Fibroblast of skin of left quadriceps (primary cell): Measurements from ENCODE around the gene SLC47A2.
A peak's percentile ranks its signal among the peaks of the same experiment; 100 is the strongest.
"Not testable (repeated sequence)": the region's sequence is repeated elsewhere in the genome, so short reads cannot be mapped to it uniquely, and the experiment has no call there.

Experiments
- DNase-seq, 2 experiments: peaks; one replicate each; pipeline ENCODE4 v3.0.0-alpha.2; 2013; ENCODE audit warnings: low read depth in 2 of 2

Gene SLC47A2, protein sequence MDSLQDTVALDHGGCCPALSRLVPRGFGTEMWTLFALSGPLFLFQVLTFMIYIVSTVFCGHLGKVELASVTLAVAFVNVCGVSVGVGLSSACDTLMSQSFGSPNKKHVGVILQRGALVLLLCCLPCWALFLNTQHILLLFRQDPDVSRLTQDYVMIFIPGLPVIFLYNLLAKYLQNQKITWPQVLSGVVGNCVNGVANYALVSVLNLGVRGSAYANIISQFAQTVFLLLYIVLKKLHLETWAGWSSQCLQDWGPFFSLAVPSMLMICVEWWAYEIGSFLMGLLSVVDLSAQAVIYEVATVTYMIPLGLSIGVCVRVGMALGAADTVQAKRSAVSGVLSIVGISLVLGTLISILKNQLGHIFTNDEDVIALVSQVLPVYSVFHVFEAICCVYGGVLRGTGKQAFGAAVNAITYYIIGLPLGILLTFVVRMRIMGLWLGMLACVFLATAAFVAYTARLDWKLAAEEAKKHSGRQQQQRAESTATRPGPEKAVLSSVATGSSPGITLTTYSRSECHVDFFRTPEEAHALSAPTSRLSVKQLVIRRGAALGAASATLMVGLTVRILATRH

DNA sequence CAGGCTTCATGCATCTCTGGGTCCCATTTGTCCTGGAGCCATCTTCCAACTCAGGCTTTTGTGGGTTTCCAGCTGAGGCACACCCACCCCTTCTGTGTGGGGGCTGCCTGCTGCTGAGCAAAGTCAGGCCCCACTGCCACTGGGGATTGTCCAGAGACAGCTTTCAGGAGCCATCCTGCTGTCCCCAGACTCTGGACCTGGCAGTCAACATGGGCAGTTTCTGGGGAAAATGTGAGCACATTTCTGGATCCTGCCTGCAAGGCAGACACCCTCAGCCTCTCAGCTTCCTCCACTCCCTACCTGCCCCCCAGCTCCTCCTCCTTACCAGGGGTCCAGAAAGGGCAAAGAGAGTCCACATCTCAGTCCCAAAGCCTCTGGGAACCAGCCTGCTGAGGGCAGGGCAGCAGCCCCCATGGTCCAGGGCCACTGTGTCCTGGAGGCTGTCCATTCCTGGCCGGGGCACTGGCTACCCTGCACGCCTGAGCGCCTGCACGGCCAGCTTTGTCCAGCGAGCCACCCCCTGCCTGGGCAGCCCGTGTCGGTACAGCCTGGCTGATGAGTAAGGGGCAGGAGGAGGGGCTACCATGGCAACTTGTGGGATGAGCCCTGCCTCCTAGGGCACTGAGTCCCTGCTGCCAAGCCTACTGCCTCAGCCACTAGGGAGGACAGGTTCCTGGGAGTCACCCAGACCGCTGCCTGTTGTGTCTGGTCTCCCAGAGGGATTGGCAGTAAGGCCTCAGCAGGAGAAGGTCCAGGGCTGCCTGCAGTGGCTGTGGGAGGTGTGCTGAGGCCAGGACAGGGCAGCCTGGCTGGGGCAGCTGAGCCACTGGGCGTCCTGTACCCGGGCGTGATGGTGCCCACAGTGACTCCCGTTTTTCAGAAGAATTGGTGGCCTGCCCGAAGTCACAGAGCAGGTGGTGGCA, at the start of gene SLC47A2:
Gene SLC47A2, minus strand, starts transcription at position 477 of the 923 bp plus-strand sequence. Its CDS starts 29 bp downstream, at position 448.
- no peak for DNase-seq

- DNase-seq: no peak
These were observed 49.6 kb upstream of the SLC47A2 start for GRCh38 chr17:19766016-19766415.

- DNase-seq: not testable (repeated sequence)
These were observed 47.6 kb upstream of the SLC47A2 start for GRCh38 chr17:19763991-19764390.

DNA sequence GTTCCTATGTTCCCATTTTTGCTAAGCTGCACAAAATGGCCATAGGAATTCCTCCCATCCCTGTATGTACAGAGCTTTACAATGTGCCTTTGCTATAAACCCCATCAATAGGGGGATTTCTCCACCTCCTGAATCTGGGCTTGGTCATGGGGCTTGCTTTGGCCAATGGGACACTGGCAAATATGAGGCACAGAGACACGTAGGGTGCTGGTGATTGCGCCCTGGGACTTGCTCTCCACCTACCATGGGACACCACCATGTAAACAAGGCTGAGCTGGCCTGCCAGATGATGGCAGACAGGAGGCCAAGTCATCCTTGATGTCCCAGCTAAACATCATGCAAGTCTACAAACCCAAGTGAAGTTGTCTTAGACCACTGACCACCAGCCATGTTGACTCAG, 47.0 kb upstream of the SLC47A2 start:
- no peak for DNase-seq

GRCh38 chr17:19762515-19762961, 46.2 kb upstream of the SLC47A2 start:
- DNase-seq: peak in 1 of 2 experiments; percentile 8

DNA sequence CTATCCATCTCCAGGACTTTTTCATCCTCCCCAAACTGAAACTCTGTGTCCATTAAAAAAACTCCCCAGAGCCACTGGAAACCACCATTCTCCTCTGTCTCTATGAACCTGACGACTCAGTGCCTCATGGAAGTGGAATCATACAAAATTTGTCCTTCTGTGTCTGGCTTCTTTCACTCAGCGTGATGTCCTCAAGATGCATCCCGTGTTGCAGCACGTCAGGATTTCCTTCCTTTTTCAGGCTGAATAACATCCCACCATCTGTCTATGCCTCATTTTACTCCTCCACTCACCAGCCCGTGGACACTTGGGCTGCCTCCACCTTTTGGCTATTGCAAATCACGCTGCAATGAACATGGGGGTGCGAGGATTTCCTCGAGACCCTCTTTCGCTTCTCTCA, 44.4 kb upstream of the SLC47A2 start:
- no peak for DNase-seq

- no peak for DNase-seq
These were observed 43.5 kb upstream of the SLC47A2 start for GRCh38 chr17:19759568-19760549.

GRCh38 chr17:19757536-19758180, 41.3 kb upstream of the SLC47A2 start:
- DNase-seq: no peak

DNA sequence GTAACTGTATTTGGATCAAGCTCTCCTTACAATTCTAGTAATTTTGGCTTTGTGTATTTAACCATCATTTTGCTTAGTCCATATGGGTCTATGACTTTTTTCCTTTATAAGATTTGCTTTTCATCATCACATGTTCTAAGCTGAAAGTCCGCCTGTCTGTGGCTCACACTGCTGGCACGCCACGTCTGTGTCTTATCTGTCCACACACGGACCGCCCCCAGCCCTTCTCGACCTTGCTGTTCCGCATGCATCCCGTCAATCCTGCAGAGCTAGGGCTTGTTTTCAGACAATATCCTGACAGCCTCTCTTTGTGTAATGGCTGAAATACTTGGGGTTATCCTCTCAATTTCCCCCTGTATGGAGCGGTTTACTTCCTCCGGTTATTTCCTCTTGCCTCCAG, 40.2 kb upstream of the SLC47A2 start:
- DNase-seq: no peak

DNA sequence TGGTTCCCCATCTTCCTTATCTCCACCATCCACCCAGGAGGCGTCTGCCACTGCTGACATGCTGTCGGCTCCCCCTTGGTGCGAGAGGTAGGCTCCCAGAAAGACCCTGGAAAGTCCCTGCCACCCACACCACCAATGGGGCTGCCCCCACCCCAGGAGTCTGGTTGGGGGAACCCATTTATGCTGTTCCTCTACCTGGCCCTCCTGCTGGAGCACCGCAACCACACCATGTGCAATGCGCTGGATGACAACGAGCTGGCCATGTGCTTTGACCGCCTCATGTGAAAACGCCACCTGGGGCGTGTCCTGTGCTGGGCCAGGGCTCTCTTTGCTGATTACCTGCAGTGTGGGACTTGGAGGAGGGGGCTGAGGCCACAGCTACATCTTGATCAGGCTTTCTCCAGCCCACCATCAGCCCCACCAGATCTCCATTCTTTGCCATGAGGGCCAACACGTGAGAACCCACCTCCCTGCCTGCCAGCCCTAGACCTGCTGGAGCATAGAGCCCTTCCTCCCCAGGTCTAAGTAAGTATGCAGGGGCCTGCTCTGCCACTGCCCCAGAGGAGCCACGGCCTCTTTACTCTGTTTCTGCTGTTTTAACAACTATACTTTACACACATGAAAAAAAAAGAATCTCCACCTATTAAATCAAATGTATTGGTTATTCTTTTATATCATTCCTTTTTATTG, 39.6 kb upstream of the SLC47A2 start:
- DNase-seq: no peak

- DNase-seq: no peak
These were observed 39.0 kb upstream of the SLC47A2 start for GRCh38 chr17:19755392-19755791.

GRCh38 chr17:19753661-19754463, 37.5 kb upstream of the SLC47A2 start:
- no peak for DNase-seq

- no peak for DNase-seq
These were observed 36.7 kb upstream of the SLC47A2 start for GRCh38 chr17:19753051-19753509.

DNA sequence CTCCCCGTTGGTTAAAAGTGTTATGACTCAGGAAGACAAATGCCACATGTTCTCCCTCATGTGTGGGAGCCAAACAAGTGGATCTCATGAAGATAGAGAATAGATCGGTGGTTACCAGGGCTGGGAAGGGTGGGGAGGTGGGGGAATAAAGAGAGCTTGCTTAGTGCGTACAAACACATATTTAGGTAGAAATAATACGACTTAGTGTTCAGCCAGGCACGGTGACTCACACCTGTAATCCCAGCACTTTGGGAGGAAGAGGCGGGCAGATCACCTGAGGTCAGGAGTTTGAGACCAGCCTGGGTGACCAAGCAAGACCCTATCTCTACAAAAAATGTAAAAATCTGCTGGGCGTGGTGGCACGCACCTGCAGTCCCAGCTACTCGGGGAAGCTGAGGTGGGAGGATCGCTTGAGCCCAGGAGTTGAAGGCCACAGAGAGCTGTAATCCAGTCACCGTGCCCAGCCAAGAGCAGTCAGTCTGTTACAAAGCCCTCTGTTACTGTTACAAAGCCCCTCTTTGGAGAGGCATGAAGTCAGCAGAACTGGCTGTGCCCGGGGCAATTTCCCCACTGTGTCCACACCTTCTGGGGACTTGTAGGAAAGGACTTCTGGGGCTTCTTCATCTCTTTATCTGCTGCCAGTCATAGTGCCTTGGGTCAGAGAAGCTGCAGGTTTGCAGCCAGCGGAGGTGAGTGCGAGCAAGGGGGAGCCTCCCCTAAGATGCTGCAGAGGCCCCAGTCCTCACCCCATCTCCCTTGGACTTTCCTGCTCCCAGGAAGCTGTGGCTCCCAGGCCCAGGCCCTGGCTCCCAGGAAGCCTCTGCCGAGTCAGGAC, 36.0 kb upstream of the SLC47A2 start:
- DNase-seq: no peak

DNA sequence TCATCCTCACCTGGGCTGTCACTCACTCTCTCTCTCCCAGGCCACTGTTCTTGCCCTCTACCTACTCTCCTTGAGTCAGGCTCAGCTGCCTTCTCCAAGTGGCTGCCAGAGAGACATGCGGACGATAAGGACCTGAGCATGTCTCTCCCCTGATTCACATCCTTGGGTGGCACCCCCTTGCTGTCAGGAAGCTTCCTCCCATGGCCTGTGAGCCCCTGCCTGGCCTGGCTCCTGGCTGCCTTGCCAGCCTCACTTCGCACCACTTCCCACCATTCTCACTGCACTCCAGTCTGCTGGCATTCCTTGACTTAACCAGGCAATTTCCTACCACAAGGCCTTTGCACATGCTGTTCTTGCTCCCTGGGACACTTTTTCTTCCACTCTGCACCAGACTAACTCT, 34.5 kb upstream of the SLC47A2 start:
- no peak for DNase-seq

DNA sequence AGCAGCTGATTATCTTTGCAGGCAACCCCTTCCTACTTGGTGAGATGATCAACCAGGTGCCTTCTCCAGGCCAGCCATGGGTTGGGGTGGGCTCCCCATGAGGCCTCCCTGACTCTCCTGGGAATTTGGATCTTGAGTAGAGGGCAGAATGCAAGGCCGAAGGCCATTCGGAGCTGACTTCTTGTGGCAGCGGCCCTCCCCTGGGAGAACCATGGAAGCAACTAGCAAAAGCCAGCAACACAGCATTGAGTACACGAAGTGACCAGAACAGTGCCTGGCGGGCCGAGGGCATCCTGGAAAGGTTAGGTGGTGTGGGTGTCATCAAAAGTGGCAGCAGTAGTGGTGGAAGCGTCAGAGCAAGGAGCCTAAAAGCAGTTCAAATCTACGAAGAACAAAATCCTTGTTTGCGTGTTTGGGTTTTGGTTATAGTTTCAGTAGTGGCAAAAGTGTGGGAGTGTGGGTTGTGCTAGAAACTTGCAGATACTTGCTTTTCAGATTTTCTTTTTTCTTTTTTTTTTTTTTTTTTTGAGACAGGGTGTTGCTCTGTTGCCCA, 33.7 kb upstream of the SLC47A2 start:
- no peak for DNase-seq

- DNase-seq: no peak
These were observed 32.4 kb upstream of the SLC47A2 start for GRCh38 chr17:19748807-19749193.
